Measurements from ENCODE around the gene CHRNB1.

- no peak for TF ChIP-seq POLR2A (IDR thresholded peaks at IDR 0.05)
- no peak for TF ChIP-seq CTCF (IDR thresholded peaks at IDR 0.05)
Measured at GRCh38 chr17:7407485-7408251, 37.2 kb upstream of the CHRNB1 start, which contains the start of gene NLGN2.

All from adrenal gland (tissue), 5 donors.